ENCODE data around the gene RTN1. TPM values are rescaled to one million over a fixed set of nuclear protein-coding genes. Genes with fewer than 3 reads are reported as not detected.

The RTN1 gene
- total and polyA plus RNA-seq, 2 experiments from 2014 or later = 4.2 to 4.3 TPM

- Mint-ChIP-seq H3K36me3 (ENCODE audit: low read depth) (no peaks in the 10 kb centered on the region), H3K4me3 (no peak overlapping the region), H3K27me3 (ENCODE audit: insufficient read depth, low read depth, poor library complexity) (no peaks in the 10 kb centered on the region), H3K27ac (no peak overlapping the region), H3K9me3 (no peaks in the 10 kb centered on the region), H3K4me1 (peaks cover 4% of the 10 kb centered on the region; the same call in 2 of the 3 replicates)
- no peaks in the 10 kb centered on the region for H3K27me3 ChIP-seq (ENCODE audit: insufficient read depth)
- H3K36me3 ChIP-seq (ENCODE audit: insufficient read depth) = no peaks in the 10 kb centered on the region
- no peak overlapping the region for H3K4me2 ChIP-seq
- no peaks in the 10 kb centered on the region for H3K9me2 ChIP-seq (ENCODE audit: insufficient read depth)
- TF ChIP-seq STAT1 (IDR thresholded peaks at IDR 0.05; ENCODE audit: unreplicated experiment) = no peak
- no peak for TF ChIP-seq POLR2AphosphoS5 (IDR thresholded peaks at IDR 0.05; ENCODE audit: low read depth)
- TF ChIP-seq EZH2 (IDR thresholded peaks at IDR 0.05; ENCODE audit: low read depth, unreplicated experiment) = no peak
- TF ChIP-seq REST (IDR thresholded peaks at IDR 0.05; ENCODE audit: unreplicated experiment) = no peak
- TF ChIP-seq ZNF114 (CRISPR knock-in tag; IDR thresholded peaks at IDR 0.05) = no peak
- TF ChIP-seq ZNF331 (CRISPR knock-in tag; IDR thresholded peaks at IDR 0.05; ENCODE audit: low read depth) = no peak
- no peaks in the 10 kb centered on the region for H4K20me1 ChIP-seq (replicated peaks; ENCODE audit: insufficient read depth)
- no peak overlapping the region for H3K4me3 ChIP-seq
- H3F3A ChIP-seq (replicated peaks; ENCODE audit: low read depth) = no peaks in the 10 kb centered on the region
- DNase-seq (ENCODE audit: low spot score) (no peak), ATAC-seq (no peak)
- no peaks in the 10 kb centered on the region for H3K79me2 ChIP-seq (replicated peaks; ENCODE audit: insufficient read depth)
- peaks cover 4% of the 10 kb centered on the region; the same call in 1 of the 2 replicates for H3K4me1 ChIP-seq (ENCODE audit: insufficient read depth)
- no peak overlapping the region for H2AFZ ChIP-seq
- no peak overlapping the region for H3K27ac ChIP-seq (ENCODE audit: low read depth)
These were observed 84.9 kb downstream of the RTN1 start for GRCh38 chr14:59785629-59786028.

- H3K9me3 Mint-ChIP-seq = no peaks in the 10 kb centered on the region
- no peak overlapping the region for H3K4me3 Mint-ChIP-seq
- Histone ChIP-seq H3K36me3 (ENCODE audit: insufficient read depth) (no peaks in the 10 kb centered on the region), H3K4me1 (ENCODE audit: insufficient read depth) (no peaks in the 10 kb centered on the region), H3K4me3 (no peak overlapping the region), H3K79me2 (replicated peaks; ENCODE audit: insufficient read depth) (no peaks in the 10 kb centered on the region), H3K27me3 (ENCODE audit: insufficient read depth) (no peaks in the 10 kb centered on the region), H3K4me2 (no peak overlapping the region), H3K27ac (ENCODE audit: low read depth) (no peak overlapping the region), H2AFZ (no peak overlapping the region), H3F3A (replicated peaks; ENCODE audit: low read depth) (no peaks in the 10 kb centered on the region), H4K20me1 (replicated peaks; ENCODE audit: insufficient read depth) (no peaks in the 10 kb centered on the region), H3K9me2 (ENCODE audit: insufficient read depth) (no peaks in the 10 kb centered on the region)
- H3K27me3 Mint-ChIP-seq (ENCODE audit: insufficient read depth, low read depth, poor library complexity) = no peaks in the 10 kb centered on the region
- H3K36me3 Mint-ChIP-seq (ENCODE audit: low read depth) = no peaks in the 10 kb centered on the region
- H3K4me1 Mint-ChIP-seq = peaks cover 4% of the 10 kb centered on the region; the same call in 2 of the 3 replicates
- DNase-seq (ENCODE audit: low spot score) = no peak
- H3K27ac Mint-ChIP-seq = no peak overlapping the region; the same call in 1 of the 2 replicates
- no peak for ATAC-seq
- no peak for TF ChIP-seq JUNB (IDR thresholded peaks at IDR 0.05; ENCODE audit: unreplicated experiment)
- TF ChIP-seq ETS1 (IDR thresholded peaks at IDR 0.05) = no peak
- TF ChIP-seq REST (IDR thresholded peaks at IDR 0.05; ENCODE audit: unreplicated experiment) = no peak
- no peak for TF ChIP-seq ZNF331 (CRISPR knock-in tag; IDR thresholded peaks at IDR 0.05; ENCODE audit: low read depth)
- no peak for TF ChIP-seq POLR2AphosphoS5 (IDR thresholded peaks at IDR 0.05; ENCODE audit: low read depth)
- no peak for TF ChIP-seq EZH2phosphoT487 (IDR thresholded peaks at IDR 0.05; ENCODE audit: unreplicated experiment)
- TF ChIP-seq ZNF114 (CRISPR knock-in tag; IDR thresholded peaks at IDR 0.05) = no peak
These were observed 87.8 kb downstream of the RTN1 start for GRCh38 chr14:59782760-59783159.
